Fibroblast of villous mesenchyme (primary cell): Measurements from ENCODE around the gene C2CD4B. TPM values are rescaled to one million over a fixed set of nuclear protein-coding genes. Genes with fewer than 3 reads are reported as not detected.
A peak's percentile ranks its signal among the peaks of the same experiment; 100 is the strongest.

Source experiments
- DNase-seq: peaks from one replicate; pipeline ENCODE4 v3.0.0-alpha.2; 2010; ENCODE audit warnings: low read depth
- H3K4me3 ChIP-seq: 2 replicates; pipeline ENCODE4 v1.5.1; 2011; ENCODE audit warnings: low read depth, mild to moderate bottlenecking, low read length
- CTCF ChIP-seq: IDR thresholded peaks from 2 replicates; pipeline ENCODE4 v1.5.1; 2012; ENCODE audit warnings: low read depth, mild to moderate bottlenecking, low read length; ENCODE audit not compliant: insufficient read depth
- total RNA-seq: library from RNA; depleted of rRNA; stranded (reverse); fragments of >200 nt; gene quantifications from 2 replicates; pipeline ENCODE4 v1.2.3, GENCODE V29; 2012

Gene C2CD4B
- total RNA-seq, 1 donor = not detected

GRCh38 chr15:62141643-62142588 is 23.2 kb downstream of the C2CD4B start:
- peak; percentile 39 for DNase-seq
- no peak for TF ChIP-seq CTCF
- no peak overlapping the region for H3K4me3 ChIP-seq

DNA sequence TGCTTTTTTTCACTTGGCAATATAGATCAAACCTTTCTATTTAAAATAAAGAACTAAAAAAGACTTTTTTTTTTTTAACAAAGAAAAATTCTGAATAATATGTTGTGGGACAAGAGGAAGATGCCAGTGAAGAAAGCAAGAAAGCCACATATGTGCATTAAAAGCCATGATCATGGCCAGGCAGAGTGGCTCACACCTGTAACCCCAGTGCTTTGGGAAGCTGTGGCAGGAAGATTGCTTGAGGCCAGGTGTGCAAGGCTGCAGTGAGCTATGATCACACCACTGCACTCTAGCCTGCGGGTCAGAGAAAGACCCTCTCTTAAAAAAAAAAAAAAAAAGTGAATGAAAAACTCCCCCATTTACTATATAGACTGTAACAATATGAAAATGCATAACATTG is 23.9 kb downstream of the C2CD4B start:
- DNase-seq = no peak
- H3K4me3 ChIP-seq = no peak overlapping the region
- TF ChIP-seq CTCF = no peak

DNA sequence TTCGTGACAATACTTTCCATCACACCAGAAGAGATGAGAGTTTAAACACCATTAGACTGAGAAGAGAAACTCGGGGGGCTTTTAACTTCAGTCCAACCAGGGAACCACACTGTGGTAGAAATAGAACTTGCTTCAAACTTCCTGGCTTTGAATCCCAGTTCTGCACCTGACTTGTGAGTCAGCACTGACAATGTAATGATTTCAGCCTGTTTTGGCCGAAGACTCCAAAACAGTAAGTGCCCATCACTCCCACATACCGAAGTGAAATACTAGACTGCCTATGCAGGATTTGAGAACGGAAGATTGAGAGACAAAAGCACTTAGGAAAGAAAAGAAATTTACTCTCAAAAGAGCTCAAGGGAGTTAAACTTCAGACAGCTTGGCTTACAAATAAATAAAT is 27.0 kb downstream of the C2CD4B start:
- TF ChIP-seq CTCF = no peak
- no peak overlapping the region for H3K4me3 ChIP-seq
- DNase-seq = peak; percentile 75

- no peak overlapping the region for H3K4me3 ChIP-seq
- TF ChIP-seq CTCF = no peak
- DNase-seq = no peak
Measured at GRCh38 chr15:62136911-62137865, 27.9 kb downstream of the C2CD4B start.

DNA sequence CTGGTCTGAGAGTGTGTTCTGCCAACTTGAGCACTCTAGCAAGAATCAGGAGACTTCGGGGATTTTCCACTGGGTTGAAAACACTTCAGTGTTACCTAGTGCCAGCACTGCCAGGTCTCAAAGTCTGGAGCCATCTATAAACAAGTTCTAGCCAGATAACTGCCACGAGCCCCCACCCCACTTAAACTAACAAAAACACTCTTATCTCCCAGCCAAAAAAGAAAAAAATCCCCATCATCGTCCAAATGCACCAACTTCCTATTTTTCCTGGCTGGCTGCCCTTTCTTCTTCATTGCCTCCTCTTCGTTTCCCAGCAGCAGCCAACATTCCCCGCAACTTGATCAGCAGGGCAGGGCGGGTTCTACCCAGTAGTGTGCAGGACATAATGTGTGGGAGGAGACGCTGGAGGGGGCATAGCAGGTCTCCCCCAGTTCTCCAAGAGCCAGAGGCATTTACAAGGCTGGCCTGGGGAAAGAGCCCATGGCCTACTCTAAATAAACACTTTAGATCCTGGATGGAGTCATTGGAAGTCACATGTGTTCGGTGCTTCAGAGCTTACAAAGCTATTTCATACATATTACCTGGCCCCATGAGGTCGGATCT is 29.5 kb downstream of the C2CD4B start:
- no peak for TF ChIP-seq CTCF
- H3K4me3 ChIP-seq = no peak overlapping the region
- no peak for DNase-seq

- no peak for DNase-seq
- no peak overlapping the region for H3K4me3 ChIP-seq
- TF ChIP-seq CTCF = no peak
Measured at GRCh38 chr15:62133141-62133540, 31.9 kb downstream of the C2CD4B start.
